ENCODE measurements around the gene SDK1. TPM values are rescaled to one million over a fixed set of nuclear protein-coding genes. Genes with fewer than 3 reads are reported as not detected.
"Not testable (repeated sequence)": the region's sequence is repeated elsewhere in the genome, so short reads cannot be mapped to it uniquely, and the experiment has no call there.

The SDK1 gene
- total RNA-seq, 1 donor from 2014 or later: 0.34 TPM

DNA sequence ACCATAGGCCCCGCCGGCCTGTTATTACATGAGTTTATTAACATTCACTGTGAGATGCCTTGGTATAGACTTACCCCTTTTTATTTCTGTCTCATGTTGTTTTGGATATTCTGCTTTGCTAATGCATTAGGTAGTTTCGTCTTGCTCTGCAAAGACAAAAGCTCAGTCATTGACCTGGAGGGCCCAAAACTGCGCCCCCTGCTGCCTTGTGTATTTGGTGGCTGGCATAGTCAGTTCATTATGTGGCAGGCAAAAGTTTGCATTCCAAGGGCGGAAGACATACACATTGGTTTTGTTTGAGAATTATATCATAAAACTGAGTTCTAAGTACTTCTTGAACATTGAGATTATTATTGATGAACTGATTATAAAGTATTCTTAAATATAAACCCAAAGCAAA is 372.5 kb downstream of the SDK1 start:
- DNase-seq: peak; percentile 49

DNA sequence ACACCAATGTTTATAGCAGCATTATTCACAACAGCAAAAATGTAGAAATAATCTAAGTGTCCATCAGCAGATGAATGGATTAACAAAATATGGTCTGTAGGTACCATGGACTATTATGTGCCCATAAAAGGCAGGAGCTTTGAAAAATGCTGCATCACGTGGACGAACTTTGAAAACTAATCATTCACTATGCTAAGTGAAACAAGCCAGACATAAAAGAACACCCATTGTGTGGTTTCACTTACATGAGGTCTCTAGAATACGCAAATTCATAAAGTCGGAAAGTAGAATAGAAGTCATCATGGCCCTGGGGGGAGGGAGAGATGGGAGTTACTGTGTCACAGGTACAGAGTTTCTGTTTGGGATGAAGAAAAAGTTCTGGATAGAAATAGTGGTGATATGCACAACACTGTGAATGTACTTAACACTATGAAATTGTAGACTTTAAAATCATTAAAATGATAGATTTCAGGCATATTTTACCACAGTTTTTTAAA is 377.3 kb downstream of the SDK1 start:
- DNase-seq: no peak

GRCh38 chr7:3682028-3682710 is 381.1 kb downstream of the SDK1 start:
- DNase-seq: peak; percentile 7

DNA sequence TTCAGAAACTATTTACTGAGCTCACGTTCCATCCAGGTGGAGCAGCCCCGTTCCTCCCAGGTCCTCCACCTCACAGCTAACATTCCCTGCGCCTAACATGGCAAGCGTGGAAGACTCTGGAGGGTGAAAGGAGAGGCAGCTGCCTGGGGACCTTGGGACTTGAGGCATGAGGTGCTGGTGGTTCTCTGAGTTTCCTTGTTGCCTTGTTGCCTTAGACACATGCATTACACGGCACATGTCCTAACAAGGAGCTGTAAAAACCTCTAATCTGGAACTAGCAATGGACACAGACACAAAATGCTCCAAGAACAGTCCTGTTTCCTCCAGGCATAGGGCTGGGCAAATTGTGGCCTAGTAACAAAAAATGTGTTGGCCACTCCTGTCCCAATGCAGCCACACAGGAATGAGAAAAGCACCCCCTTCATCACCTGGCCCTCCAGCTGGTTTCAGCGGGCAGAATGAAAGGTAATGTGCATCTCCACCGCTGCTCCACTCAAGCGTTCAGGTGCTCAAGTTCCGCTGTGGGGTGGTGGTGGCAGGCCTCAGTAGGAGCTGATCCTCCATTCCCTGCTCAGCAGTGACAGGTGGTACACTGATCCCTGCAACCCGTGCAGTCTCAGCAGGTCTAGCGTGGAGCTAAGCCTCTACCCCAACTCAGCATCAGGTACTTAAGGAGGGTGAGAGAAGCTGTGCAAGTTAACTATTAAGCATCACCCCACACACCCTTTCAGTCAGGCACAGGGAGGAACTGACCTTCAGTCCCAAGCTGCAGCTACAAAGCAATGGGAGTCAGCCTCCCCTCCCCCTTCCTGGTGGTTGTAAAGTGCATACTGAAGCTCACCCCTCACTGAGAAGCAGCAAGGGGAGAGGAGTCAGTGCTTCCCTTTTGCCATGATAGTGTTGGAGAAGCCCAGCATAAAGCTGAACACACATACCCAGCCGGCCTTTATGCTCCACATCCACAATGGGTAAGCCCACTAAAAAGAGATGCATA is 382.8 kb downstream of the SDK1 start:
- no peak for DNase-seq

GRCh38 chr7:3688071-3688470 is 387.0 kb downstream of the SDK1 start:
- no peak for DNase-seq

- DNase-seq: no peak
These were observed 387.8 kb downstream of the SDK1 start for GRCh38 chr7:3688842-3689241.

- no peak for DNase-seq
These were observed 390.6 kb downstream of the SDK1 start for GRCh38 chr7:3691478-3692158.

GRCh38 chr7:3695602-3696001 is 394.6 kb downstream of the SDK1 start:
- peak; percentile 21 for DNase-seq

GRCh38 chr7:3696113-3696512 is 395.1 kb downstream of the SDK1 start:
- no peak for DNase-seq

DNA sequence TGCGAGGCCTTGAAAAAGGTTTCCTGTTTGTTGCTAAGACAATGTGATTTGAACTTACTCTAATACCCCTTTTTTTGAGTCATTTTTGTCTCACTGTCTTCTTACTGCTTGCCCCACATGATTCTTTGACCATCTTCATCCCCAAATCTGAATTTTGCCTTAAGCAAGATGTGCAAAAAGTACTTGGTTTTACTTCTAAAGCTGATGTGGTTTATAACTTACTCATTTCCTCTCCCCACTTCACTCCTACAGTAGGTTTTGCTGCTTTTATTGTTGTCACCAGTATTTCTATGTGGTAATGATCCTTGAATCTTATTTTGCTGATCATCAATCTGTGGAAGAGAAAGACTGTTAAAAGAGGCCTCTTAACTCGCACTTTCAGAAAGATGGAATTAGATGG is 396.4 kb downstream of the SDK1 start:
- no peak for DNase-seq

DNA sequence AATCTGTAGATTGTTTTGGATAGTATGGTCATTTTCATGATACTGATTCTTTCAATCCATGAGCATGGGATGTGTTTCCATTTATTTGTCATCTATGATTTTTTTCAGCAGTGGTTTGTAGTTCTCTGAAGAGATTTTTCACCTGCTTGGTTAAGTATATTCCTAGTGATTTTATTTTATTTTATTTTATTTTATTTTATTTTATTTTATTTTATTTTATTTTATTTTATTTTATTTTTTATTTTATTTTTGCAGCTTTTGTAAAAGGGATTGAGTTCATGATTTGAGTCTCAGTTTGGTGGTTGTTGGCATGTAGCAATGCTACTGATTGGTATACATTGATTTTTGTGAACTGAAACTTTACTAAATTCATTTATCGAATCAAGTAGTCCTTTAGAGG is 404.2 kb downstream of the SDK1 start:
- DNase-seq: no peak

GRCh38 chr7:3706091-3706490 is 405.0 kb downstream of the SDK1 start:
- not testable (repeated sequence) for DNase-seq

DNA sequence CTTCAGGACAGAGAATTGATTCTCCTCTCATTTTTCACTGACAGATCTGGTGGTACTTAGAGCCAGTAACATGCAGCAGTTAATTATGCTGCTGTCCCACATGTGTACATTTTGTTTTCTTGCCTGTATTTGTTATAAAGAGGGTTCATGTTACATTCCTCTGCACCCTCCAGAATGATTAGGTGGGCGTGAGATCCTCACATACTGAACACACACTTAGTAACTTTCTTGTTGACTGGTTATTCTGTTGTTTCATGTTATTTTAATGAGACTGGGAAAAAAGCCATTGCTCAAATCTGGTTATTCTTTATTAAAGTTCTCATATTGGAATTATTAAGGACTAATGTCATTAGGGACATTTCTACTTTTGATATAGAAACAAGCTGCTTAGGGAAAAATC is 409.1 kb downstream of the SDK1 start:
- no peak for DNase-seq

DNA sequence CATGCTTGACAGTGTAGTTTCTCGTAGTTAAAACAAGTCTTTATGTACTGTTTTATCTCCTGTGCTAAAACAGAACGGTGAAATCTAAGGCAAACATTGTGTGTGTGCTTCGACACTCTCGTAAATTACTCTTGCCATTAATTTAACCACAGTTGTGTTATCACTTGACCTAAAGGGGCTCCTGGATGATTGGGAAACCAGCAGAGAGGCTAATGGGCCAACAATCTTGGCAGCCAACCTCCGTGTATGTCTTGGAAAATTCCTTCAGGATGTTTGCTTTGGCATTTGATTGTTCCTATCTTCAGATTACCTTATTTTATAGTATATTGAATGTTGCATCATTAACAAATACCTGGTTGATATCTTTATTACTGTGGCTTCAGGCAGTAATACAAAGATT is 409.5 kb downstream of the SDK1 start:
- DNase-seq: peak; percentile 60

DNA sequence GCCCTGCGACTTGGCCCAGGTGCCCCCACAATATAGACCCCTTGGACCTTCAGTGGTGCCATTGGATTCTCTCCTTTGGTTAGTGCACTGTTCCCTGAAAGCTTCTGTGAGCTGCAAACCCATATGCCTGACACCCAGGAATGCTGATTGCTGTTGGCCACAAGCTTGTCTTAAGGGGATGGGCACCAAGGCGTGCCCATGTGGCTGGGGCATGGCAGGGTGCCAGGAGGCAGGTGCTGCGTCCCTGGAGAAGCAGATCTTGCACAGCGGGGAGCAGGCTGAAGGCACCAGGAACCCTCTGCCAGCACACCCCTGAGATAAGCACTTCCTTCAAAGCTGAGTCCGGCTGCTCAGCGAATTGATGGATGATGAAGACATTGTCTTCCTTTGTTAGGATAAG is 411.8 kb downstream of the SDK1 start:
- DNase-seq: peak; percentile 29

- no peak for DNase-seq
These were observed 420.4 kb downstream of the SDK1 start for GRCh38 chr7:3721422-3721821.

DNA sequence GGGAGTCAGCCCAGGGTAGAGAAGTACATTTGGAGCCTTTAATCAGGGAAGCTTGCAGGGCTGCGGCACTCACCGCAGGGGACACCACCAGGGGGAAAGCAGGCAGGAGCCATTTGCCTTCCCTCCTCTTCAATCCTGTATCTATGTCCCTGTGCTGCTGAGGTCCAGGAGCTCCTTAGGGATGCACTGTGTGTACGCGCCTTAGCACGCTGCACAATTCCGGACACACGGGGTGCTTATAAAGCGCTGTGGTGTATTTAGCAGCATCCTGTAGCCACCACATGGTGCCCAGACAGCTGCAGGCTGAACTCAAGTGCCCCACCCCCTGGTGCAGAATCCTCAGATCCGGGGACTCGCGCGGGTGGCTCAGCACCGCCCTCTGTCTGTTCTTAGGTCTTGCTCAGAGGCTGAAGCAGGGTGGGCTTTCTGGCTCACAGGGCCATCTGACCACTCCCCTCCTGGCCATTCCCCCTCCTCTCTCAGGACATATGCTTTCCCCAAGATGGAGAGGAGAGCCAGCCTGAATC is 421.4 kb downstream of the SDK1 start:
- peak; percentile 7 for DNase-seq

- DNase-seq: no peak
These were observed 424.4 kb downstream of the SDK1 start for GRCh38 chr7:3725155-3726059.

DNA sequence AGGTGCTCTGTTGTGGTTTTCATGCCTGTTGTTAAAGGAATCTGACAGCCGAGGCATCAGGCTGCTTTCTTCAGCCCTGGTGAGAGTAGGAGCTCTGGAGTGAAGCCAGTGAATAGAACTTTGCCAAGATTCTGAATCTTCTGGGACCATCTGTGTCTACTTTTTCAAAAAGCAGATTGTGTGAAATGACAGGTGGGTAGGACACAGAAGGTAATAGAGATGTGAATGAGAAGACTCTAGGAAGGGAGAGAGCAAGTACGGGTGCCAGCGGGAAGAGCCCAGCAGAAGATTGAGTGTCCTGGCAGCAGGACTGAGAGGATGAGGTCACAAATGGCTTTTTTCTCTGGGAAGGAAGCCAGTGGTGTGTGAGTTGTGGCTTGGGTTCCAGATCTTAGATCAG is 429.2 kb downstream of the SDK1 start:
- DNase-seq: no peak

- DNase-seq: no peak
These were observed 431.4 kb downstream of the SDK1 start for GRCh38 chr7:3732395-3733005.

- no peak for DNase-seq
These were observed 432.6 kb downstream of the SDK1 start for GRCh38 chr7:3733541-3734140.

All from dermis blood vessel endothelial cell (primary cell).